H9 (cell line): ENCODE measurements around the gene GYPE. TPM values are rescaled to one million over a fixed set of nuclear protein-coding genes. Genes with fewer than 3 reads are reported as not detected.
"Not testable (repeated sequence)": the region's sequence is repeated elsewhere in the genome, so short reads cannot be mapped to it uniquely, and the experiment has no call there.

Experiments used
- DNase-seq: peaks from one replicate; pipeline ENCODE4 v3.0.0-alpha.2; 2017
- H2AFZ ChIP-seq: one replicate; pipeline ENCODE4 v1.6.1; 2013; ENCODE audit warnings: mild to moderate bottlenecking, low read length, control low read depth, moderate library complexity
- H2AK5ac ChIP-seq: 2 replicates; pipeline ENCODE4 v1.6.1; 2013; ENCODE audit warnings: low read length, control low read depth, mixed read lengths; ENCODE audit not compliant: insufficient read length
- H2BK120ac ChIP-seq: one replicate; pipeline ENCODE4 v1.6.1; 2013; ENCODE audit warnings: low read depth, mild to moderate bottlenecking, low read length, control low read depth, inconsistent platforms; ENCODE audit not compliant: poor library complexity, severe bottlenecking
- H2BK12ac ChIP-seq: 2 replicates; pipeline ENCODE4 v1.6.1; 2013; ENCODE audit warnings: low read length, control low read depth, mixed read lengths, low read depth; ENCODE audit not compliant: insufficient read length
- H2BK15ac ChIP-seq: 2 replicates; pipeline ENCODE4 v1.6.1; 2013; ENCODE audit warnings: low read depth, low read length, control low read depth
- H2BK20ac ChIP-seq: one replicate; pipeline ENCODE4 v1.6.1; 2013; ENCODE audit warnings: low read depth, mild to moderate bottlenecking, low read length, control low read depth, inconsistent platforms; ENCODE audit not compliant: poor library complexity, severe bottlenecking
- H2BK5ac ChIP-seq: 2 replicates; pipeline ENCODE4 v1.6.1; 2013; ENCODE audit warnings: low read length, control low read depth, mixed read lengths; ENCODE audit not compliant: insufficient read length
- H3K14ac ChIP-seq: 2 replicates; pipeline ENCODE4 v1.6.1; 2013; ENCODE audit warnings: low read length, control low read depth; ENCODE audit not compliant: insufficient read depth
- H3K18ac ChIP-seq: 2 replicates; pipeline ENCODE4 v1.6.1; 2013; ENCODE audit warnings: low read depth, mild to moderate bottlenecking, mixed read lengths, low read length, control low read depth; ENCODE audit not compliant: insufficient read length
- H3K23ac ChIP-seq: 2 replicates; pipeline ENCODE4 v1.6.1; 2013; ENCODE audit warnings: low read length, control low read depth, mixed read lengths, low read depth; ENCODE audit not compliant: insufficient read length
- H3K23me2 ChIP-seq: 2 replicates; pipeline ENCODE4 v1.6.1; 2013; ENCODE audit warnings: low read depth, mild to moderate bottlenecking, mixed read lengths, low read length, control low read depth; ENCODE audit not compliant: insufficient read length, poor library complexity, severe bottlenecking
- H3K27ac ChIP-seq: 2 replicates; pipeline ENCODE4 v1.5.1; 2013; ENCODE audit warnings: low read length, control low read depth, mixed read lengths, low read depth; ENCODE audit not compliant: insufficient read length
- H3K27me3 ChIP-seq: 2 replicates; pipeline ENCODE4 v1.6.1; 2013; ENCODE audit warnings: low read length, control low read depth, inconsistent platforms; ENCODE audit not compliant: insufficient read depth
- H3K4ac ChIP-seq: 2 replicates; pipeline ENCODE4 v1.6.1; 2013; ENCODE audit warnings: low read depth, mild to moderate bottlenecking, control low read depth, inconsistent platforms, low read length, moderate library complexity
- H3K4me1 ChIP-seq: 2 replicates; pipeline ENCODE4 v1.6.1; 2013; ENCODE audit warnings: low read length, control low read depth, inconsistent platforms; ENCODE audit not compliant: insufficient read depth
- H3K4me2 ChIP-seq: 2 replicates; pipeline ENCODE4 v1.6.1; 2013; ENCODE audit warnings: low read length, control low read depth, mixed read lengths; ENCODE audit not compliant: insufficient read length, insufficient read depth
- H3K56ac ChIP-seq: 2 replicates; pipeline ENCODE4 v1.6.1; 2013; ENCODE audit warnings: low read depth, mild to moderate bottlenecking, mixed read lengths, low read length, control low read depth; ENCODE audit not compliant: insufficient read length
- H3K79me1 ChIP-seq: 2 replicates; pipeline ENCODE4 v1.6.1; 2013; ENCODE audit warnings: low read depth, mild to moderate bottlenecking, moderate library complexity, low read length, control low read depth, inconsistent platforms; ENCODE audit not compliant: insufficient read depth, poor library complexity, severe bottlenecking
- H3K79me2 ChIP-seq: 2 replicates; pipeline ENCODE4 v1.6.1; 2013; ENCODE audit warnings: low read length, control low read depth, inconsistent platforms; ENCODE audit not compliant: insufficient read depth
- H3K9ac ChIP-seq: 2 replicates; pipeline ENCODE4 v1.6.1; 2013; ENCODE audit warnings: low read length, control low read depth, mixed read lengths; ENCODE audit not compliant: insufficient read length; ENCODE audit errors: extremely low read depth
- H3K9me3 ChIP-seq: one replicate; pipeline ENCODE4 v1.6.1; 2013; ENCODE audit warnings: low read depth, low read length, inconsistent platforms; ENCODE audit not compliant: control insufficient read depth
- H3T11ph ChIP-seq: one replicate; pipeline ENCODE4 v1.6.1; 2013; ENCODE audit warnings: mild to moderate bottlenecking, low read length, control low read depth, inconsistent platforms
- H4K20me1 ChIP-seq: one replicate; pipeline ENCODE4 v1.6.1; 2013; ENCODE audit not compliant: control insufficient read depth, insufficient read length, insufficient read depth
- H4K5ac ChIP-seq: 2 replicates; pipeline ENCODE4 v1.6.1; 2013; ENCODE audit warnings: low read depth, mild to moderate bottlenecking, mixed read lengths, low read length, control low read depth; ENCODE audit not compliant: insufficient read length
- H4K8ac ChIP-seq: replicated peaks from 2 replicates; pipeline ENCODE4 v1.6.1; 2013; ENCODE audit warnings: low read length, control low read depth, mixed read lengths, low read depth; ENCODE audit not compliant: insufficient read length
- H4K91ac ChIP-seq: 2 replicates; pipeline ENCODE4 v1.6.1; 2013; ENCODE audit warnings: low read depth, mild to moderate bottlenecking, moderate library complexity, mixed read lengths, low read length, control low read depth; ENCODE audit not compliant: insufficient read length
- H3K27ac Mint-ChIP-seq, 3 experiments: 2 replicates in 2 of 3; 3 replicates in 1 of 3; pipeline ENCODE4 v1.8.0; 2020 to 2021; ENCODE audit warnings: mixed read lengths in 3 of 3, mild to moderate bottlenecking in 1 of 3, moderate library complexity in 1 of 3
- H3K27me3 Mint-ChIP-seq: 2 replicates; pipeline ENCODE4 v1.8.0; 2021; ENCODE audit warnings: low read depth, mild to moderate bottlenecking, moderate library complexity, mixed read lengths
- H3K36me3 Mint-ChIP-seq, 3 experiments: 2 replicates in 2 of 3; 3 replicates in 1 of 3; pipeline ENCODE4 v1.8.0; 2020 to 2021; ENCODE audit warnings: low read depth in 3 of 3, mixed read lengths in 3 of 3; ENCODE audit not compliant: insufficient read depth in 1 of 3
- H3K4me1 Mint-ChIP-seq, 2 experiments: 2 replicates each; pipeline ENCODE4 v1.8.0; 2020; ENCODE audit warnings: mixed read lengths in 2 of 2
- H3K4me3 Mint-ChIP-seq, 2 experiments: 2 replicates in 1 of 2; 3 replicates in 1 of 2; pipeline ENCODE4 v1.8.0; 2020 to 2021; ENCODE audit warnings: mild to moderate bottlenecking in 2 of 2, mixed read lengths in 2 of 2, moderate library complexity in 1 of 2
- H3K9me3 Mint-ChIP-seq, 2 experiments: 2 replicates in 1 of 2; 3 replicates in 1 of 2; pipeline ENCODE4 v1.8.0; 2020; ENCODE audit warnings: mild to moderate bottlenecking in 2 of 2, mixed read lengths in 2 of 2, moderate library complexity in 1 of 2
- WGBS: extraction: QIAGEN DNeasy Blood & Tissue Kit; methylation state at CpG from one replicate; pipeline ENCODE4 v1.1.7; 2013; ENCODE audit warnings: missing lambda C conversion rate, low lambda C conversion rate, mixed read lengths; ENCODE audit not compliant: insufficient read length; ENCODE audit errors: extremely low coverage; 5-methylcytosine and 5-hydroxymethylcytosine counted together
- total RNA-seq: library from RNA; stranded (reverse); gene quantifications from 2 replicates; pipeline ENCODE4 v1.2.1, GENCODE V29; 2021

The GYPE gene
- total RNA-seq, 1 experiment from 2014 or later, result not detected

DNA sequence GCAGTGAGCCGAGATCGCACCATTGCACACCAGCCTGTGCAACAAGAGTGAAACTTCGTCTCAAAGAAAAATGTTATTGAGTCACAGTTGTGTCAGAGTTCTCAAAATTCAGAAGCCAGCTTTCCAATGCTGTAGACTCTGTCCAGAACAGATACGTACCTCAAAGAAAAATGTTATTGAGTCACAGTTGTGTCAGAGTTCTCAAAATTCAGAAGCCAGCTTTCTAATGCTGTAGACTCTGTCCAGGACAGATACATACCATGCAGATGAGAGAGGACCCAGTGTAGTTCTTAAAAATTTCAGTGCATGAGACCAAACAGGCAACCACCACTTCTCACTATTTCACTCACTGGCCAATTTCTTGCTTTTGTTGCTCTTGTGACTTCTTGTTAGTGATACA, 45.6 kb upstream of the GYPE start:
- not testable (repeated sequence) for DNase-seq, H3K27me3 Mint-ChIP-seq, H2BK20ac ChIP-seq

DNA sequence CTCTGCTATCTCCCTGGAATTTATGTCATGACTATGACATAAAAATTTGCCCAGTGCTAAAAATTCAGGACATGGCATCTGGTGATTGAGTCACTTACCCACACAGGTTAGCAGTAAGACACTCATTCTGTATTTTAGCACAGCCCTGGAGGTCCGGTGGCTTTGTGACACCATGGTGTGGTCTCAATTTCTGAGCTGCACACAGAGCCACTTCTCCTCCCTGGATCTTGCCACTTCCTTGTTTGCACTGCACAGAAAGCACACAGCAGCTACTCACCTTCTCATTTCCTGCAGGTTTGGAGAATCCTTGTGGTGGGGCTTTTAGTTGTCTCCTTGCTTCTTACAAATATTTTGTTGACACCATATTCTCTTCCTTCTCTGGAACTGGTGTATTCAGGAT, 44.8 kb upstream of the GYPE start:
- H2BK5ac ChIP-seq, H2BK15ac ChIP-seq, H3K9ac ChIP-seq, H3K56ac ChIP-seq, H3K27me3 Mint-ChIP-seq, H3K27ac ChIP-seq, H3K23me2 ChIP-seq, H3K4ac ChIP-seq, DNase-seq, H3K23ac ChIP-seq, H4K8ac ChIP-seq, H2BK120ac ChIP-seq, H2AFZ ChIP-seq, H4K20me1 ChIP-seq, H2BK12ac ChIP-seq, H3K27me3 ChIP-seq, H4K5ac ChIP-seq, H3K9me3 ChIP-seq, H3K79me2 ChIP-seq, H4K91ac ChIP-seq, H3K14ac ChIP-seq, H3K4me1 Mint-ChIP-seq, H3K4me2 ChIP-seq, H3T11ph ChIP-seq, H2BK20ac ChIP-seq, H3K27ac Mint-ChIP-seq, H3K4me3 Mint-ChIP-seq, H3K79me1 ChIP-seq, H2AK5ac ChIP-seq, H3K18ac ChIP-seq, H3K4me1 ChIP-seq: not testable (repeated sequence)
- no CpG with 5 or more reads among the region's 1 CpG for WGBS
- peaks cover 8 to 16% (median 11%) of the 10 kb centered on the region in 3 experiments; a peak in 6 of 7 replicates for H3K36me3 Mint-ChIP-seq
- H3K9me3 Mint-ChIP-seq, result peaks cover 15 to 21% of the 10 kb centered on the region in 2 experiments

More for the DNA sequence above, 45.6 kb upstream of the GYPE start:
- not testable (repeated sequence) for H4K5ac ChIP-seq, H3K18ac ChIP-seq, H3K4ac ChIP-seq, H3K27ac ChIP-seq, H3K79me2 ChIP-seq, H3K4me2 ChIP-seq, H2BK5ac ChIP-seq, H2BK12ac ChIP-seq, H3K4me1 ChIP-seq, H2AK5ac ChIP-seq, H3K23me2 ChIP-seq, H3K4me3 Mint-ChIP-seq, H3K9ac ChIP-seq, H3T11ph ChIP-seq, H2AFZ ChIP-seq, H3K27me3 ChIP-seq, H3K4me1 Mint-ChIP-seq, H3K14ac ChIP-seq, H3K9me3 ChIP-seq, H4K8ac ChIP-seq, H2BK120ac ChIP-seq, H3K56ac ChIP-seq, H3K27ac Mint-ChIP-seq, H3K79me1 ChIP-seq, H4K20me1 ChIP-seq, H2BK15ac ChIP-seq, H4K91ac ChIP-seq, H3K23ac ChIP-seq
- Mint-ChIP-seq H3K36me3 (peaks cover 8 to 16% (median 11%) of the 10 kb centered on the region in 3 experiments; a peak in 6 of 7 replicates), H3K9me3 (peaks cover 15 to 23% of the 10 kb centered on the region in 2 experiments)
- no CpG with 5 or more reads among the region's 4 CpGs for WGBS
